HG02938 (cell line): ENCODE results near the gene OSER1.

Source experiments
- ATAC-seq: cut with Tn5 transposase; IDR thresholded peaks from one replicate; pipeline ENCODE4 v1.9.1; 2021; ENCODE audit warnings: mild to moderate bottlenecking, moderate library complexity; ENCODE audit not compliant: unreplicated experiment

OSER1 gene

GRCh38 chr20:44181611-44182010 lies 29.0 kb downstream of the OSER1 start:
- ATAC-seq = no peak

- no peak for ATAC-seq
Measured at GRCh38 chr20:44180814-44181213, 29.8 kb downstream of the OSER1 start.

GRCh38 chr20:44176833-44177534 lies 33.6 kb downstream of the OSER1 start:
- ATAC-seq = no peak

- ATAC-seq = no peak
Measured at GRCh38 chr20:44174996-44175765, 35.4 kb downstream of the OSER1 start.

- no peak for ATAC-seq
Measured at GRCh38 chr20:44173846-44174245, 36.7 kb downstream of the OSER1 start.

GRCh38 chr20:44173116-44173515 lies 37.5 kb downstream of the OSER1 start:
- ATAC-seq = no peak

- ATAC-seq = no peak
Measured at GRCh38 chr20:44172572-44172950, 38.0 kb downstream of the OSER1 start.

GRCh38 chr20:44171775-44172571 lies 38.6 kb downstream of the OSER1 start:
- ATAC-seq = no peak

GRCh38 chr20:44170816-44171410 lies 39.7 kb downstream of the OSER1 start:
- ATAC-seq = no peak

GRCh38 chr20:44167736-44168135 lies 42.8 kb downstream of the OSER1 start:
- ATAC-seq = no peak

- no peak for ATAC-seq
Measured at GRCh38 chr20:44166477-44166876, 44.1 kb downstream of the OSER1 start.

GRCh38 chr20:44166008-44166407 lies 44.6 kb downstream of the OSER1 start:
- no peak for ATAC-seq

- ATAC-seq = no peak
Measured at GRCh38 chr20:44160133-44160532, 50.4 kb downstream of the OSER1 start.

GRCh38 chr20:44159711-44160110 lies 50.9 kb downstream of the OSER1 start:
- ATAC-seq = no peak

- no peak for ATAC-seq
Measured at GRCh38 chr20:44159125-44159524, 51.4 kb downstream of the OSER1 start.

GRCh38 chr20:44157061-44157460 lies 53.5 kb downstream of the OSER1 start:
- ATAC-seq = no peak

- ATAC-seq = no peak
Measured at GRCh38 chr20:44154521-44155001, 56.0 kb downstream of the OSER1 start.

GRCh38 chr20:44153636-44154043 lies 56.9 kb downstream of the OSER1 start:
- ATAC-seq = no peak

GRCh38 chr20:44151621-44152416 lies 58.8 kb downstream of the OSER1 start:
- no peak for ATAC-seq

GRCh38 chr20:44146272-44146671 lies 64.3 kb downstream of the OSER1 start:
- ATAC-seq = no peak
